GM06990 (cell line): ENCODE data around the gene MED6.

Source experiments
- DNase-seq: peaks from one replicate; pipeline ENCODE4 v3.0.0-alpha.2; 2011; ENCODE audit not compliant: insufficient read length; ENCODE audit errors: extremely low read depth
- H3K27me3 ChIP-seq: replicated peaks from 2 replicates; pipeline ENCODE4 v1.6.0; 2011; ENCODE audit warnings: low read length; ENCODE audit not compliant: control insufficient read depth, insufficient read depth
- H3K36me3 ChIP-seq: 2 replicates; pipeline ENCODE4 v1.5.1; 2011; ENCODE audit warnings: low read length; ENCODE audit not compliant: control insufficient read depth, insufficient read depth
- H3K4me3 ChIP-seq: replicated peaks from 2 replicates; pipeline ENCODE4 v1.5.1; 2011; ENCODE audit warnings: low read depth, mild to moderate bottlenecking, control low read depth, low read length
- TF ChIP-seq, protein P1 (sequence below): IDR thresholded peaks from 2 replicates; pipeline ENCODE4 v1.5.1; 2011; ENCODE audit warnings: low read length, control low read depth, mild to moderate bottlenecking, inconsistent platforms; ENCODE audit not compliant: insufficient read depth, poor library complexity, severe bottlenecking

MED6 gene

DNA sequence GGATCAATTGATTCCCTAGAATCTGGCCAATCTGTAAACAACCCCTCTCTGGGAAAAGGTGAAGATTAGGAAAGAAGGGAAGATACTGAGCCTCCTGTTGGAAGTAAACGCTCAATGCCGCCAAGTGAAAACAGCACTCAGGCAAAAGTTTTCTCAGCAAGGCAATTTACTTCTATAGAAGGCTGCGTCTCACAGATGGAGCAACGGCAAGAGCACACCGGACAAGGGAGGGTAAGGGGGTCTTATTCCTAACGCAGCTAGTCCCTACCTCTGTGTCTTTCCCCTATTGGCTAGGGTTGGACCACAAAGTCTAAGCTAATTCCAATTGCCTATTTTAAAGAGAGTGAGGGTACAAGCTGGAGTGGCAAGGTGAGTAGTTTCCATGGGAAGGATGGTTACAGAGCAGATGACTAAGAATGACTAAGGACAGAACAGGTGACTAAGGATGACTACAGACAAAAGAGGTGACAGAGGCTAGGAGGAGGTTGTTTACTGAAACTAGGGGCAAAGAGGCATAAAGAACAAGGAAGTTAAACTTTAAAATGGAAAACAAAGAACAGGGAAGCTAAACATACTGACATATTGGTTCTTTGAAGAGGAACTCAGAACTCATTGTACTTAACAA is 35.6 kb upstream of the MED6 start:
- Histone ChIP-seq H3K4me3 (no peak overlapping the region), H3K27me3 (no peaks in the 10 kb centered on the region)
- TF ChIP-seq, protein P1, sequence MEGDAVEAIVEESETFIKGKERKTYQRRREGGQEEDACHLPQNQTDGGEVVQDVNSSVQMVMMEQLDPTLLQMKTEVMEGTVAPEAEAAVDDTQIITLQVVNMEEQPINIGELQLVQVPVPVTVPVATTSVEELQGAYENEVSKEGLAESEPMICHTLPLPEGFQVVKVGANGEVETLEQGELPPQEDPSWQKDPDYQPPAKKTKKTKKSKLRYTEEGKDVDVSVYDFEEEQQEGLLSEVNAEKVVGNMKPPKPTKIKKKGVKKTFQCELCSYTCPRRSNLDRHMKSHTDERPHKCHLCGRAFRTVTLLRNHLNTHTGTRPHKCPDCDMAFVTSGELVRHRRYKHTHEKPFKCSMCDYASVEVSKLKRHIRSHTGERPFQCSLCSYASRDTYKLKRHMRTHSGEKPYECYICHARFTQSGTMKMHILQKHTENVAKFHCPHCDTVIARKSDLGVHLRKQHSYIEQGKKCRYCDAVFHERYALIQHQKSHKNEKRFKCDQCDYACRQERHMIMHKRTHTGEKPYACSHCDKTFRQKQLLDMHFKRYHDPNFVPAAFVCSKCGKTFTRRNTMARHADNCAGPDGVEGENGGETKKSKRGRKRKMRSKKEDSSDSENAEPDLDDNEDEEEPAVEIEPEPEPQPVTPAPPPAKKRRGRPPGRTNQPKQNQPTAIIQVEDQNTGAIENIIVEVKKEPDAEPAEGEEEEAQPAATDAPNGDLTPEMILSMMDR = no peak

DNA sequence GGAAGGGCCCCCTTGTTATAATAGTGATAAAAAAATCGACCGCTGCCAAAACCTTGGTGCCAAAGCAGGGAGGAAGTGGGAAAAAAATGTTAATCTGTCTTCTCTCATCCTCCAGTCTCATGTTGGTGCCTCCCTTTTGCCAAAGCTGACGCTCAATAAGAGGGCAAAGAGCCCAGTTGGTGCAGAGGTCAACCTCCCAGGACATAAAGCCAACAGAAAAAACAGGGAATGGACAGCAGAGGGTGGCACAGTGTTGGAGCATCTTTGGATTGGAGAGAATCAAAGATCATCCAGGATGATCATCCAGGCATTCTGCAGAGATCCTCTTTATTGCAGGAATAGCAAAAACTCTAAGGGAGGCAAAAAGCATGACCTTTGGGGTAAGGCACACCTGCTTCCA is 31.5 kb upstream of the MED6 start:
- TF ChIP-seq, protein P1 = no peak
- no peaks in the 10 kb centered on the region for H3K27me3 ChIP-seq
- peaks cover 2% of the 10 kb centered on the region for H3K36me3 ChIP-seq
- DNase-seq = no peak
- H3K4me3 ChIP-seq = no peak overlapping the region

More for the DNA sequence above, 35.6 kb upstream of the MED6 start:
- peaks cover 2% of the 10 kb centered on the region for H3K36me3 ChIP-seq
- no peak for DNase-seq

DNA sequence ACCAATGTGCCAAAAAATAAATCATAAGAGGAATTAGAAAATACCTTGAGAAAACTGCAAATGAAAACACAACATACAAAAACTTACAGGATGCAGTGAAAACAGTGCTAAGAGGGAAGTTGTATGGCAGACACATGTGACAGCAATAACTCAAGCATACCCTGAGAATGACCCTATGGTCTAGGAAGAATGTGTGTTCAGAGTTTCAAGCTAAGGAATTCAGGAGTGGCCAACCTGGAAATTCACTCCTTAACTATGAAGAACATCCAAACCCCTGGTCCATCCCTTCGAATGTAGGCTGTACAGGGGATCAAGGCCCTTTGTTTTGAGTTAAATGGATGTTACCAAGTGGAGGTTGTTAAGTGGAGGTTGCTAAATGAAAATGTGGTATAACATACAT is 24.5 kb upstream of the MED6 start:
- Histone ChIP-seq H3K27me3 (no peaks in the 10 kb centered on the region), H3K4me3 (no peak overlapping the region), H3K36me3 (peaks cover 3% of the 10 kb centered on the region)
- TF ChIP-seq, protein P1 = no peak
- DNase-seq = no peak

DNA sequence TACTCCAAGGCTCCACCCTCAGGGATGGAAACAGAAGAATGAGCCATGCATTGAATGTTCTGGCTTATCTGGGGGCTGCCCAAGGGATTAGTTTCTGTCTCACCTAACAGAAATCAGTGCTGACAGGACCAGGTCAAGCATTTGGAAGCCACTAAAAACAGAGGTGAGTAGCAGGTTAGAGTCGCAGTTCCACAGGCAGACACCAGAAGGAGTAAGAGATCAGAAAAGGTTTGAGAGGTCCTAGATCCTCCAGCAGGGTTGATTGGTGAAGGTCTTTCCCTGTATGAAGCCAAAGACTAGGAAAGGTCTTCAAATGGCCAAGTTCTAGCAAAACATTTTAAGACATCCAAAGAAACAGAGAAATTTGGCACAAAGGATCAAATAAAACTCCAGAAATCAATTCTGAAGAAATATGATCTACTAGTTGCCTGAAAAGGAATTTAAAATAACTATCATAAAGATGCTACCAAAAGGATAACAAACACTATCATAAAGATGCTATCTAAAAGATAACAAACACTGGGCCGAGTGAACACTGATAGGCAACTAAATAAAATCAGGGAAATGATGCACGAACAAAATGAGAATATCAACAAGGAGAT is 21.8 kb upstream of the MED6 start:
- H3K27me3 ChIP-seq = no peaks in the 10 kb centered on the region
- peaks cover 3% of the 10 kb centered on the region for H3K36me3 ChIP-seq
- DNase-seq = no peak
- no peak overlapping the region for H3K4me3 ChIP-seq
- TF ChIP-seq, protein P1 = peak; percentile 89

DNA sequence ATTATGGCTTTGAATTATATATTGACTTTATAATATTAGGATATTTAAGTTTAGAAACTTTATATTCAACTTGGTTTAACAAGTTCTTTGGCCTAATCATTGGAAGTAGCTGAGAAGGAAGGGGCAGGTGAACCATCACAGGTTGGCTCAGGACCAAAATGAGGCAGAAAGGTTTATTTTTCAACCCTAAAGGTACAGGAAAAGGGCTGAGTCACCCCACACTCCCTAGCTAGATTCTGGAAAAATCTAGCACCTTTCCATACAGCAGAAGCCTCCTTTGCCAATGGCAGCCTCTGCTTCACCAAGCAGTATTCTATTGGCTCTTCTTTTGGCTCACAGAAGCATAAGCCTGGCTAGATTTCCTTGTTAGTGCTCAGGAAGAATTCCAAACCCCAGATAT is 19.3 kb upstream of the MED6 start:
- no peak overlapping the region for H3K4me3 ChIP-seq
- no peaks in the 10 kb centered on the region; the same call in 1 of the 2 replicates for H3K36me3 ChIP-seq
- no peaks in the 10 kb centered on the region for H3K27me3 ChIP-seq
- DNase-seq = no peak
- TF ChIP-seq, protein P1 = no peak
